IMR-90 (cell line): Measurements from ENCODE around the gene NEAT1.

Experiments
- CEBPB ChIP-seq: IDR thresholded peaks from 2 replicates; pipeline ENCODE4 v1.6.1; 2012; ENCODE audit warnings: low read depth, low read length, improper control_type of control experiment
- CTCF ChIP-seq: conservative IDR thresholded peaks from 2 replicates; pipeline ENCODE4 v1.5.1; 2012; ENCODE audit warnings: mild to moderate bottlenecking, low read depth, low read length, improper control_type of control experiment
- ELK1 ChIP-seq: fragments of 150-350 bp; IDR thresholded peaks from 2 replicates; pipeline ENCODE4 v1.6.1; 2016; ENCODE audit warnings: low read depth, mild to moderate bottlenecking, low read length, moderate library complexity, borderline replicate concordance
- FOS ChIP-seq: fragments of 150-350 bp; IDR thresholded peaks from 2 replicates; pipeline ENCODE4 v1.6.1; 2016; ENCODE audit warnings: low read depth, low read length
- MAFK ChIP-seq: IDR thresholded peaks from 2 replicates; pipeline ENCODE4 v1.6.1; 2012; ENCODE audit warnings: low read depth, low read length, improper control_type of control experiment
- MXI1 ChIP-seq: IDR thresholded peaks from 2 replicates; pipeline ENCODE4 v1.6.1; 2012; ENCODE audit warnings: low read depth, mild to moderate bottlenecking, low read length, moderate library complexity, borderline replicate concordance
- POLR2A ChIP-seq: IDR thresholded peaks from 2 replicates; pipeline ENCODE4 v1.6.1; 2012; ENCODE audit warnings: mild to moderate bottlenecking, low read depth, low read length
- RAD21 ChIP-seq: IDR thresholded peaks from 2 replicates; pipeline ENCODE4 v1.6.1; 2012; ENCODE audit warnings: low read length, improper control_type of control experiment
- RCOR1 ChIP-seq: IDR thresholded peaks from 2 replicates; pipeline ENCODE4 v1.6.1; 2012; ENCODE audit warnings: mild to moderate bottlenecking, low read length, improper control_type of control experiment; ENCODE audit not compliant: insufficient replicate concordance
- USF2 ChIP-seq: fragments of 150-350 bp; IDR thresholded peaks from 2 replicates; pipeline ENCODE4 v1.6.1; 2017; ENCODE audit warnings: mild to moderate bottlenecking, antibody characterized with exemption, low read length, low read depth

- no peak for TF ChIP-seq MXI1
- TF ChIP-seq CTCF: no peak
- TF ChIP-seq CEBPB: no peak
- TF ChIP-seq POLR2A: peak; percentile 52
- TF ChIP-seq MAFK: no peak
- no peak for TF ChIP-seq ELK1
- no peak for TF ChIP-seq RAD21
- TF ChIP-seq FOS: no peak
- TF ChIP-seq USF2: no peak
- no peak for TF ChIP-seq RCOR1
These were observed 54.1 kb downstream of the NEAT1 start for GRCh38 chr11:65476632-65477148.
